HUES6 (cell line): ENCODE results near the gene KBTBD4.
"Not testable (repeated sequence)": the region's sequence is repeated elsewhere in the genome, so short reads cannot be mapped to it uniquely, and the experiment has no call there.

Experiments
- H3K27ac ChIP-seq: 2 replicates; pipeline ENCODE4 v1.7.0; 2013; ENCODE audit warnings: low read depth, mild to moderate bottlenecking, low read length, inconsistent platforms
- H3K27me3 ChIP-seq: 2 replicates; pipeline ENCODE4 v1.6.1; 2013; ENCODE audit warnings: low read length; ENCODE audit not compliant: control insufficient read depth, insufficient read depth
- H3K36me3 ChIP-seq: 2 replicates; pipeline ENCODE4 v1.6.1; 2013; ENCODE audit warnings: low read length; ENCODE audit not compliant: control insufficient read depth, insufficient read depth
- H3K4me1 ChIP-seq: 2 replicates; pipeline ENCODE4 v1.6.1; 2013; ENCODE audit warnings: low read length; ENCODE audit not compliant: control insufficient read depth, insufficient read depth
- H3K4me3 ChIP-seq: 2 replicates; pipeline ENCODE4 v1.5.1; 2013; ENCODE audit warnings: low read depth, low read length
- H3K9ac ChIP-seq: one replicate; pipeline ENCODE4 v1.6.1; 2013; ENCODE audit warnings: mild to moderate bottlenecking, low read length
- H3K9me3 ChIP-seq: 2 replicates; pipeline ENCODE4 v1.6.1; 2013; ENCODE audit warnings: low read depth, low read length; ENCODE audit not compliant: control insufficient read depth, insufficient read depth

The KBTBD4 gene

DNA sequence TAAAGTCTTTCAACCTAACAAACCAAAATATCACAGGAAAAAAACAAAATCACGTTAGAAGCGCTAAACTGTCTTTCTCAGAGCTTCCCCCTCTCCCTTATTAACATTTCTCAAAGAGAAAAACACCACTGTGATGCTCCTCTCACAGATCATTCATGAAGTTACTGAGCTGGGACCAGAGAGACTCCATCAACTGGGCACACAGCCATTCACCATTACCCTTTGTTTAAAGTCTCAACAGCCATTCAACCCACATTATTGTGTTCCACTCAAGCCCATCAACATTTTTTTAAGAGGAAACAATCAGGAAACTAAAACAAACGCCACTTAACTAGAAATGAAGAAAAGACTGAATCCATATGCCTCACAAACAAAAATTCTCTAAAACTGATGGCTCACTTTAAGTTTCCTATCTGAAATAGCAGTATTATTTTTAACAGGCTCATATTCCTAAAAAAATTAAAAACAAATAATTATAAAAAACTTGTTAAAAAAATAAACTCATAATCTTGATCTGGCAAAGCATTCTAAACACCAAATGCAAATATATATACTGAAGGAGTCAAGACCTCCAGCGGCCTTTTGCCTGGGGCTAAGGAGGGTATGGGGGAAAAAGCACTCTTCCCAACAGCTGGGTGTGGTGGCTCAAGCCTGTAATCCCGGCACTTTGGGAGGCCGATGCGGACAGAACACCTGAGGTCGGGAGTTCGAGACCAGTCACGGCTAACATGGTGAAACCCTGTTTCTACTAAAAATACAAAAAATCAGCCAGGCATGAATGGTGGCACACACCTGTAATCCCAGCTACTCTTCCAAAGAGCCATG, 39.8 kb downstream of the KBTBD4 start:
- H3K36me3 ChIP-seq: no peaks in the 10 kb centered on the region
- no peak overlapping the region for H3K9ac ChIP-seq
- no peaks in the 10 kb centered on the region for H3K9me3 ChIP-seq
- H3K4me3 ChIP-seq: no peak overlapping the region
- H3K27ac ChIP-seq: no peak overlapping the region
- H3K27me3 ChIP-seq: no peaks in the 10 kb centered on the region
- H3K4me1 ChIP-seq: peaks cover 13% of the 10 kb centered on the region; the same call in 1 of the 2 replicates

DNA sequence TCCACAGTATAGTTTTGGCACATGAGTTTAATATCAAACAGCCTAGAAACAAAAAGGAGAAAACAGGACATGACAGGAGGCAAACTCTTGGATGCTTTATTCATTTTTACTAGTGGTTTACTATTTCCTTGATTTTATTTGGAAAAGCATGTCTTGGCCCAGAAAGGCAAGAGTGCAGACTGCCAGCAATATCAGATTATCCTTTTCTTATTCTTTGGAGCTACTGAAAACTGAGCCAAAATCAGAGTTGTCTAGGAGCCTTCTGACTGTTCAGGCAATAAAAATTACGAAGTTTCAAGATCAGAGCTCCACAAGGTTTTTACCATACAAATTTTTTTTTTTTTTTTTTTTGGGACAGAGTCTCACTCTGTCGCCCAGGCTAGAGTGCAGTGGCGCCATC, 41.9 kb downstream of the KBTBD4 start:
- peaks cover 13% of the 10 kb centered on the region; the same call in 1 of the 2 replicates for H3K4me1 ChIP-seq
- H3K27me3 ChIP-seq: no peaks in the 10 kb centered on the region
- no peak overlapping the region for H3K4me3 ChIP-seq
- no peaks in the 10 kb centered on the region for H3K36me3 ChIP-seq
- H3K27ac ChIP-seq: no peak overlapping the region
- no peak overlapping the region for H3K9ac ChIP-seq
- H3K9me3 ChIP-seq: no peaks in the 10 kb centered on the region

DNA sequence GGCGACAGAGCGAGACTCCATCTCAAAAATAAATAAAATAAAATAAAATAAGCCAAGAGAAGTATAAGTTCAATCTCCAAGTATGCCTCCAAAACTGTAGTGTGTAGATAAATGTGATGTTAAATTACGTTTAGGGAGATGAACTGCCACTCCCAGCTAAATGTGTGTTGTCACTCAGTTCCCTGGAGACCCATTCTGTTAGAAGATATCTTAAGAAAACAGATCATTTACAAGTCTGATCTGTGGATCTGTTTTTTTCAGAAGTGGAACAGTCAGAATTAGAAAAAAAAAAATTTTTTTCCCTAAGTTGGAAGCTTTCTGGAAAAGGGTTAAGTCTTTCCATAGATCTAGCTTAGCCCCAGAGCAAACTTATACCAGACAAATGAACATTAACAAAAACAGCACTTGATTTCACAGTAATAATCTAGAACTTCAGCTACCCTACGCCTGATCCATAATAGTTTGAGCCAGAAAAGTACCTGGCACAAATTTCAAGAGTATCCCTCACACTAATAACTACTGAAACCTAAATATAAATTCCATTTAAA, 44.0 kb downstream of the KBTBD4 start:
- no peaks in the 10 kb centered on the region for H3K36me3 ChIP-seq
- H3K4me1 ChIP-seq: peaks cover 9% of the 10 kb centered on the region; the same call in 1 of the 2 replicates
- H3K4me3 ChIP-seq: no peak overlapping the region
- H3K9me3 ChIP-seq: no peaks in the 10 kb centered on the region
- H3K27me3 ChIP-seq: no peaks in the 10 kb centered on the region
- H3K27ac ChIP-seq: no peak overlapping the region
- H3K9ac ChIP-seq: no peak overlapping the region

DNA sequence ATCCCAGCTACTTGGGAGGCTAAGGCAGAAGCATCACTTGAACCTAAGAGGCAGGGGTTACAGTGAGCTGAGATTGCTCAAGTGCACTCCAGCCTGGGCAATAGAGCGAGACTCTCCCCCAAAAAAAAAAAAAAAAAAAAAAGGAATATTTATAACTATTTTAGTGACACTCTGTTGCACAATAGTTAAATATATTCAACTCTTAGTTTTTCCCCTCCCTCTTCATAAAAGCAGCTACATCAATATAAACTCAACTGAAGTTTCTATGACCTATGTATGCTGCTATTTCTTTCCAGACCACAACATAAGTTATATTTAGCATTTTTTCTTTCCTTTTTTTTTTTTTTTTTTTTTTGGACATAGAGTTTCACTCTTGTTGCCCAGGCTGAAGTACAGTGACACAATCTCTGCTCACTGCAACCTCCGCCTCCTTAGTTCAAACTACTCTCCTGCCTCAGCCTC, 45.0 kb downstream of the KBTBD4 start:
- Histone ChIP-seq H3K4me1 (peaks cover 3% of the 10 kb centered on the region; the same call in 1 of the 2 replicates), H3K9ac (no peak overlapping the region), H3K27me3 (no peaks in the 10 kb centered on the region), H3K9me3 (no peaks in the 10 kb centered on the region), H3K4me3 (no peak overlapping the region), H3K27ac (no peak overlapping the region), H3K36me3 (no peaks in the 10 kb centered on the region; the same call in 1 of the 2 replicates)

DNA sequence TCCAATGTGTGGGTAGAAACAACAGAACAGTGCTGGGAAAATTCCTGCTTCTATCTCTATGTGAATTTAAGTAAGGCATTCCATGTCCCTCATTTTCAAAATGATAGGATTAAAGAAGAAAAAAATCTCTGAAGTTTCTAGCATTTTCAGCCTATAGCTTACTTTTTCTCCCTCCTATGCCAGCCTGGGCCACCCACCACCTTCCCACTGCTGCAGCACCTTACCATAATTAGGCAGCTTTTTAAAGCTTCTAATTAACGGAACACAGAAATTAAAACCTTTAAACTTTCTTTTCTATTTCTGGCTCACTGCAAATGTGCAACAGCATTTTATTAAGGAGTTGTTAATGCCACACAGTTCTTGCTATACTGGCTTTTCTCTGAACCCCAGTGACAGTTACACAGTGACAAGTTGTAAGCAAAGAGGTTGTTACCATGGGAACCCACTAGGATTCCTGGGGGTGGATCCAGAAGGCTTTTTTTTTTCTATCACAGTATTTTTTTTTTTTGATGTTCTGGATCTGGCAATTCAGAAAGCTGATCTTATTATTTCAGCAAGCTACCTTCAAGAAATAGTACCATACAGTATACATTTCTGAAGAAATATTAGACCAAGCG, 46.1 kb downstream of the KBTBD4 start:
- Histone ChIP-seq H3K4me1 (0 out of 2 replicates have a peak, but pooled peaks cover 3% of the 10 kb centered on the region), H3K27me3 (no peaks in the 10 kb centered on the region), H3K27ac (no peak overlapping the region), H3K4me3 (no peak overlapping the region), H3K9ac (no peak overlapping the region), H3K9me3 (no peaks in the 10 kb centered on the region), H3K36me3 (no peaks in the 10 kb centered on the region; the same call in 1 of the 2 replicates)

DNA sequence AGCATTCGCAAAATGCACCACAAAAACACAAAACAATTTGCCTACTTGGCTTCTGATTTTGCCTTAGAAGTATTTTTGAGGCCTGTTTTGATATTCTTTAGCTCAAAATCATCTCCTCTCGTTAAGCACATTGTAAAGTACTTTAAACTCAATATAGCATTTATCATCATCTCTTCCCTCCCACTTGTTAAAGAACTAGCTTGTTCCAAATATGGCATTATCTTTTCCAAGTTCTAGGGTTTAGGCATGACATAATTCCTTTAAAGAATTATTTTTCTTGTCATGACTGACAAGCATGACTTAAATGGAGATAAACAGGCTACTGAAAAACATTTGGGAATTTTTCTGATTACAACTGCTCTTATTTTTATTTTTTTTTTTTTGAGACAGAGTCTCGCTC, 47.1 kb downstream of the KBTBD4 start:
- H3K27me3 ChIP-seq: no peaks in the 10 kb centered on the region
- no peaks in the 10 kb centered on the region; the same call in 1 of the 2 replicates for H3K36me3 ChIP-seq
- H3K4me1 ChIP-seq: 0 out of 2 replicates have a peak, but pooled peaks cover 3% of the 10 kb centered on the region
- H3K27ac ChIP-seq: no peak overlapping the region
- no peaks in the 10 kb centered on the region for H3K9me3 ChIP-seq
- no peak overlapping the region for H3K4me3 ChIP-seq
- H3K9ac ChIP-seq: no peak overlapping the region

DNA sequence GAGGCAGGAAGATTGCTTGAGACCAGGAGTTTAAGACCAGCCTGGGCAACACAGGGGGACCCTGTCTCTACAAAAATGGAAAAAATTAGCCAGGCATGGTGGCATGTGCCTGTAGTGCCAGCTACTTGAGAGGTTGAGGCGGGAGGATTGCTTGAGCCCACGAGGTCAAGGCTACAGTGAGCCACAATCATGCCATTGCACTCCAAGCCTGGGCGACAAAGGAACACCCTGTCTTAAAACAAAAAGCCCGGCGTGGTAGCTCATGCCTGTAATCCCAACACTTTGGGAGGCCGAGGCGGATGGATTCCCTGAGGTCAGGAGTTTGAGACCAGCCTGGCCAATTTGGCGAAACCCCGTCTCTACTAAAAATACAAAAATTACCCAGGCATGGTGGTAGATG, 48.0 kb downstream of the KBTBD4 start:
- not testable (repeated sequence) for H3K4me3 ChIP-seq, H3K27me3 ChIP-seq, H3K36me3 ChIP-seq, H3K9ac ChIP-seq, H3K9me3 ChIP-seq, H3K4me1 ChIP-seq, H3K27ac ChIP-seq

DNA sequence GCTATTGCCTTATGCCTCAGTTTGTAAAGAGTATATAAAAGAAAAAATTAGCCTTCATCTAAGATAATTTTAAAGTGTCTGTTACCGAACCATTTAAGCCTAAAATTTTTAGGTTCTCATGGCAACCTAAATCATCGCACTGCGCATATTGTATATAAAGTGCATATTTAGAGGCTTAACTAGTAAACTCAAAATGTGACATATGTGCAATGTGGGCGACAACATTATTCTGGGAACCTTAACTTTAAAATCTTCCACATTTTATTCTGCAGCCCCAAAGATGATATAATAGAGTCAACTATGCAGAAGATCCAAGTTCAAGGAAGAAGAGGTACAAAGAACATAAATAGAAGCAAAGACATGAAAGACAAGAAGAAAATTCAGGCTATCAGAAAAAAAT, 48.8 kb downstream of the KBTBD4 start:
- H3K36me3 ChIP-seq: no peaks in the 10 kb centered on the region; the same call in 1 of the 2 replicates

DNA sequence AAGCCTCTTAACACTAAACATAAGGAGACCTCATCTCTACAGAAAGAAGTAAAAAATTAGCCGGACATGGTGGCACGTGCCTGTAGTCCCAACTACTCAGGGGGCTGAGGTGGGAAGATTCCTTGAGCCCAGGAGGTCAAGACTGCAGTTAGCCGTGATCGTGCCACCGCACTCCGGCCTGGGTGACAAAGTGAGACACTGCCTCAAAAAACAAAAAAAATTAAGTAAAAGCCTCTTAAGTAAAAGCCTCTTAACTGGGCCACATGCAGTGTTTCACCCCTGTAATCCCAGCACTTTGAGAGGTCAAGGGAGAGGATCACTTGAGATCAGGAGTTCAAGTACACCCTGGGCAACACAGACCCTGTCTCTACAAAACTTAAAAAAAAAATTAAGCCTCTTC, 51.6 kb downstream of the KBTBD4 start:
- H3K4me1 ChIP-seq: peaks cover 35% of the 10 kb centered on the region
- no peak overlapping the region for H3K9ac ChIP-seq
- H3K27me3 ChIP-seq: no peaks in the 10 kb centered on the region
- no peak overlapping the region for H3K4me3 ChIP-seq
- H3K9me3 ChIP-seq: no peaks in the 10 kb centered on the region
- no peaks in the 10 kb centered on the region; the same call in 1 of the 2 replicates for H3K36me3 ChIP-seq
- H3K27ac ChIP-seq: no peak overlapping the region; the same call in 1 of the 2 replicates

More for the DNA sequence above, 48.8 kb downstream of the KBTBD4 start:
- Histone ChIP-seq H3K27me3 (no peaks in the 10 kb centered on the region), H3K9ac (no peak overlapping the region), H3K27ac (no peak overlapping the region), H3K4me1 (peaks cover 16% of the 10 kb centered on the region), H3K9me3 (no peaks in the 10 kb centered on the region), H3K4me3 (no peak overlapping the region)

DNA sequence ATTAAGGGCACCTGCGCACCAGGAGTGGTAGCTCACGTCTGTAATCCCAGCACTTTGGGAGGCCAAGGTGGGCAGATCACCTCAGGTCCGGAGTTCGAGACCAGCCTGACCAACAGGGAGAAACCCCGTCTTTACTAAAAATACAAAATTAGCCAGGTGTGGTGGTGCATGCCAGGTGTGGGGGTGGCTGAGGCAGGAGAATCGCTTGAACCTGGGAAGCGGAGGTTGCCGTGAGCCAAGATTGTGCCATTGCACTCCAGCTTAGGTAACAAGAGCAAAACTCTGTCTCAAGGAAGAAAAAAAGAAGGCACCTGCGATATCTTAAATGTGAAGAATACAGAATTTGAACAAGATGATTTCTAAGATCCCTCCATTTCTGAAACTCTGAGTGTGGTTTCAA, 52.7 kb downstream of the KBTBD4 start:
- not testable (repeated sequence) for H3K27ac ChIP-seq, H3K27me3 ChIP-seq, H3K9me3 ChIP-seq, H3K36me3 ChIP-seq, H3K9ac ChIP-seq, H3K4me3 ChIP-seq
- peaks cover 32% of the 10 kb centered on the region for H3K4me1 ChIP-seq
